PC-9 (cell line): ENCODE measurements around the gene MBD3L4. TPM values are rescaled to one million over a fixed set of nuclear protein-coding genes. Genes with fewer than 3 reads are reported as not detected.

Experiments used
- BruUV-seq: library from RNA; stranded (reverse); fragments of 400-500 nt; replicated peaks from 2 replicates; lab custom pipeline; 2021; lab: Mats Ljungman, UMichigan
- CTCF ChIA-PET: fragments of 300-600 bp; sonication (Branson Sonifier 250); formaldehyde crosslinking; loops from one replicate; lab custom pipeline; 2022; ENCODE audit warnings: antibody characterized with exemption; lab: Charles Lee
- POLR2A ChIA-PET: fragments of 300-600 bp; sonication (Branson Sonifier 250); formaldehyde crosslinking; loops from one replicate; lab custom pipeline; 2022; ENCODE audit warnings: antibody characterized with exemption; ENCODE audit not compliant: unreplicated experiment; lab: Charles Lee
- DNase-seq, 2 experiments: peaks; one replicate each; pipeline versions ENCODE4 v3.0.0 to v3.0.0-alpha.2; 2015 to 2022; ENCODE audit warnings: mixed read lengths in 1 of 2
- H2AFZ ChIP-seq: fragments of 200-600 bp; sonication (generic); 2 replicates; pipeline ENCODE4 v1.8.1; 2017; ENCODE audit warnings: antibody characterized with exemption
- H3F3A ChIP-seq: fragments of 200-600 bp; sonication (generic); 2 replicates; pipeline ENCODE4 v1.8.1; 2017; ENCODE audit warnings: antibody characterized with exemption, mild to moderate bottlenecking, low read depth; ENCODE audit not compliant: insufficient read depth
- H3K27ac ChIP-seq: fragments of 200-600 bp; sonication (generic); 2 replicates; pipeline ENCODE4 v1.6.1; 2016; ENCODE audit warnings: mixed run types
- H3K27me3 ChIP-seq: fragments of 200-600 bp; sonication (generic); 2 replicates; pipeline ENCODE4 v1.6.1; 2016; ENCODE audit warnings: low read depth, mixed run types; ENCODE audit not compliant: insufficient read depth
- H3K36me3 ChIP-seq: fragments of 200-600 bp; sonication (generic); 2 replicates; pipeline ENCODE4 v1.6.1; 2016; ENCODE audit warnings: low read depth, mixed run types
- H3K4me1 ChIP-seq: fragments of 200-600 bp; sonication (generic); replicated peaks from 2 replicates; pipeline ENCODE4 v1.6.1; 2016; ENCODE audit warnings: mixed run types; ENCODE audit not compliant: insufficient read depth
- H3K4me2 ChIP-seq: fragments of 200-600 bp; sonication (generic); 2 replicates; pipeline ENCODE4 v1.6.1; 2017; ENCODE audit warnings: mixed run types
- H3K4me3 ChIP-seq: fragments of 200-600 bp; sonication (generic); 2 replicates; pipeline ENCODE4 v1.6.1; 2016; ENCODE audit warnings: mixed run types
- H3K79me2 ChIP-seq: fragments of 200-600 bp; sonication (generic); 2 replicates; pipeline ENCODE4 v1.6.1; 2017; ENCODE audit warnings: low read depth, mixed run types
- H3K9me2 ChIP-seq: fragments of 200-600 bp; sonication (generic); 2 replicates; pipeline ENCODE4 v1.8.1; 2017; ENCODE audit warnings: mild to moderate bottlenecking; ENCODE audit not compliant: insufficient read depth
- H3K9me3 ChIP-seq: fragments of 200-600 bp; sonication (generic); 2 replicates; pipeline ENCODE4 v1.8.1; 2016; ENCODE audit warnings: low read depth; ENCODE audit not compliant: insufficient read depth
- H4K20me1 ChIP-seq: fragments of 200-600 bp; sonication (generic); 2 replicates; pipeline ENCODE4 v1.8.1; 2017; ENCODE audit not compliant: insufficient read depth
- EZH2 ChIP-seq: fragments of 200-600 bp; sonication (generic); IDR thresholded peaks from 2 replicates; pipeline ENCODE4 v1.8.0; 2017; ENCODE audit warnings: antibody characterized with exemption, low read depth
- intact Hi-C: fragments of 100-400 bp; cut with micrococcal nuclease; formaldehyde crosslinking; loops from one replicate; pipeline ENCODE4 v1.10.0; 2022; ENCODE audit not compliant: unreplicated experiment
- total RNA-seq: library from RNA; stranded (reverse); gene quantifications from 2 replicates; pipeline ENCODE4 v1.2.3, GENCODE V29; 2021
- TF ChIP-seq, protein P1 (sequence below): fragments of 200-600 bp; sonication (generic); conservative IDR thresholded peaks from 2 replicates; pipeline ENCODE4 v1.6.1; 2017; ENCODE audit warnings: mixed run types, antibody characterized with exemption, mild to moderate bottlenecking, moderate library complexity

The MBD3L4 gene
- total RNA-seq, 1 experiment from 2014 or later: not detected

DNA sequence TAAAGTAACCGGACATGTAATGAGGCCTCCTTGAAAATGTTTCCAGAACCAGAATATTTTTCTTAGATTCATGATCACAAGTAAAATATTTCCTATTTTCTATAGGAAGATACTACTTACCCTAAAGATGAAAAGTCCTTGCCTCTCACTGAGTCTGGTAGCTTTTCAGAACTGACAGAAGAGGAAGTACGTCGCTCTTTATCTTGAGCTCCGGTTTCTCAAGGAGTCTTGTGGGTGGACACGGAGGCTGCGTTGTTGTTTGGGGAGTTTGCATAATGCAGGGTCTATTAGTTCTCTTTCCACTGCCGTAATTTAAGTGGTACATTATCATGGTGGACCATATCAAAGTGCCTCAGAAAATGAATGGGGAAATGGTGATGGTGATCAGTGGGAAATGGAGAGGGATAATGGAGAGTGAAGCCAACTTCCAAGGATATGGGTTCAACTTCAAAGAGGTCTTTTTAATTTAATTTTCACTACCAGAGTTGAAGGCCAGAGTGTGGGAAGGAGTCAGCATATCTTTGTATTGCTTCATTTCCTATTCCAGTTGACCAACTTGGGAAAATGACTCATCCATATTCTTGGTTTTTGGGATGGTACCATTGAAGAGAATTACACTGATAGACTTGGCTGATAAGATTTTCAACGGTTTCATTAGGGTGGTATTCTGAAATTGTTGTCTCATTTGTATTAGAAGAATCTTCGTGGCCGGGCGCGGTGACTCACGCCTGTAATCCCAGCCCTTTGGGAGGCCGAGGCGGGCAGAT is 42.1 kb downstream of the MBD3L4 start:
- Histone ChIP-seq H3K27me3 (peaks cover 38% of the 10 kb centered on the region), H3K79me2 (no peaks in the 10 kb centered on the region), H3K27ac (no peak overlapping the region), H3F3A (no peaks in the 10 kb centered on the region), H3K9me3 (no peaks in the 10 kb centered on the region), H4K20me1 (no peaks in the 10 kb centered on the region), H3K9me2 (no peaks in the 10 kb centered on the region), H2AFZ (no peak overlapping the region), H3K4me1 (no peaks in the 10 kb centered on the region), H3K4me2 (no peak overlapping the region), H3K4me3 (no peak overlapping the region), H3K36me3 (no peaks in the 10 kb centered on the region)
- BruUV-seq: no TSS peak
- intact Hi-C loops: no loop called here
- DNase-seq: no peak
- POLR2A ChIA-PET: no interaction called here
- no peak for TF ChIP-seq EZH2
- TF ChIP-seq, protein P1, sequence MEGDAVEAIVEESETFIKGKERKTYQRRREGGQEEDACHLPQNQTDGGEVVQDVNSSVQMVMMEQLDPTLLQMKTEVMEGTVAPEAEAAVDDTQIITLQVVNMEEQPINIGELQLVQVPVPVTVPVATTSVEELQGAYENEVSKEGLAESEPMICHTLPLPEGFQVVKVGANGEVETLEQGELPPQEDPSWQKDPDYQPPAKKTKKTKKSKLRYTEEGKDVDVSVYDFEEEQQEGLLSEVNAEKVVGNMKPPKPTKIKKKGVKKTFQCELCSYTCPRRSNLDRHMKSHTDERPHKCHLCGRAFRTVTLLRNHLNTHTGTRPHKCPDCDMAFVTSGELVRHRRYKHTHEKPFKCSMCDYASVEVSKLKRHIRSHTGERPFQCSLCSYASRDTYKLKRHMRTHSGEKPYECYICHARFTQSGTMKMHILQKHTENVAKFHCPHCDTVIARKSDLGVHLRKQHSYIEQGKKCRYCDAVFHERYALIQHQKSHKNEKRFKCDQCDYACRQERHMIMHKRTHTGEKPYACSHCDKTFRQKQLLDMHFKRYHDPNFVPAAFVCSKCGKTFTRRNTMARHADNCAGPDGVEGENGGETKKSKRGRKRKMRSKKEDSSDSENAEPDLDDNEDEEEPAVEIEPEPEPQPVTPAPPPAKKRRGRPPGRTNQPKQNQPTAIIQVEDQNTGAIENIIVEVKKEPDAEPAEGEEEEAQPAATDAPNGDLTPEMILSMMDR: no peak
- CTCF ChIA-PET: interaction anchor here (0.6 kb wide), 1 partner anchor 303 kb away, joined by 8 read pairs; no protein-coding TSS in a partner anchor

GRCh38 chr19:6996810-6997209 is 43.2 kb downstream of the MBD3L4 start:
- Histone ChIP-seq H3K9me2 (no peaks in the 10 kb centered on the region), H3K36me3 (no peaks in the 10 kb centered on the region), H2AFZ (no peak overlapping the region), H3K9me3 (no peaks in the 10 kb centered on the region), H3K27ac (no peak overlapping the region), H3K4me1 (no peaks in the 10 kb centered on the region), H3K4me3 (no peak overlapping the region), H3K27me3 (peaks cover 36% of the 10 kb centered on the region), H3K79me2 (no peaks in the 10 kb centered on the region), H3F3A (no peaks in the 10 kb centered on the region), H3K4me2 (no peak overlapping the region), H4K20me1 (no peaks in the 10 kb centered on the region)
- intact Hi-C loops: no loop called here
- ChIA-PET POLR2A (no interaction called here), CTCF (no interaction called here)
- no TSS peak for BruUV-seq
- no peak for DNase-seq
- TF ChIP-seq, protein P1: no peak
- no peak for TF ChIP-seq EZH2

- Histone ChIP-seq H3K36me3 (no peaks in the 10 kb centered on the region), H3F3A (no peaks in the 10 kb centered on the region), H2AFZ (no peak overlapping the region), H3K9me2 (no peaks in the 10 kb centered on the region), H4K20me1 (no peaks in the 10 kb centered on the region), H3K79me2 (no peaks in the 10 kb centered on the region), H3K27me3 (peaks cover 28% of the 10 kb centered on the region), H3K4me1 (no peaks in the 10 kb centered on the region), H3K9me3 (no peaks in the 10 kb centered on the region), H3K4me2 (no peak overlapping the region), H3K27ac (no peak overlapping the region), H3K4me3 (no peak overlapping the region)
- DNase-seq: no peak
- ChIA-PET POLR2A (no interaction called here), CTCF (no interaction called here)
- no TSS peak for BruUV-seq
- intact Hi-C loops: no loop called here
- TF ChIP-seq EZH2: no peak
- TF ChIP-seq, protein P1: no peak
These were observed 44.9 kb downstream of the MBD3L4 start for GRCh38 chr19:6995054-6995453.
